GM12878 (cell line): ENCODE results near the gene PMF1. TPM values are rescaled to one million over a fixed set of nuclear protein-coding genes. Genes with fewer than 3 reads are reported as not detected.
A peak's percentile ranks its signal among the peaks of the same experiment; 100 is the strongest.

Experiments used
- ATAC-seq: fragments of 200-7000 bp; cut with Tn5 transposase; 3 replicates; pipeline ENCODE4 v1.9.1; 2020; ENCODE audit warnings: mild to moderate bottlenecking, moderate library complexity
- BruUV-seq: library from RNA; stranded (reverse); fragments of 400-500 nt; replicated peaks from 2 replicates; lab custom pipeline; 2021; lab: Mats Ljungman, UMichigan
- CTCF ChIA-PET: fragments of 300-600 bp; sonication (Branson Sonifier 250); formaldehyde crosslinking; extraction: SDS; loops from one replicate; lab custom pipeline; 2021; ENCODE audit warnings: inconsistent platforms; lab: Yijun Ruan, JAX
- POLR2A ChIA-PET: fragments of 350-600 bp; formaldehyde crosslinking; extraction: SDS; loops from one replicate; lab custom pipeline; 2021; ENCODE audit warnings: inconsistent platforms; lab: Charles Lee
- RAD21 ChIA-PET: fragments of 300-600 bp; sonication (Branson Sonifier 250); formaldehyde crosslinking; loops from one replicate; lab custom pipeline; 2023; ENCODE audit warnings: antibody characterized with exemption; ENCODE audit not compliant: unreplicated experiment; lab: Charles Lee
- SMC1A ChIA-PET: fragments of 300-600 bp; sonication (Branson Sonifier 250); formaldehyde crosslinking; loops from one replicate; lab custom pipeline; 2023; ENCODE audit not compliant: unreplicated experiment, uncharacterized antibody; lab: Charles Lee
- DNase-seq: peaks from one replicate; pipeline ENCODE4 v3.0.0-alpha.2; 2011; ENCODE audit warnings: low read depth, low spot score
- FAIRE-seq: peaks from 3 replicates; lab custom pipeline; 2011; peaks lifted over from hg19 to GRCh38; lab: Jason Lieb, UNC
- H2AFZ ChIP-seq: 2 replicates; pipeline ENCODE4 v1.6.0; 2011; ENCODE audit warnings: low read depth, low read length, control low read depth; ENCODE audit not compliant: control insufficient read depth
- H3K27ac ChIP-seq: 2 replicates; pipeline ENCODE4 v1.5.1; 2011; ENCODE audit warnings: control low read depth; ENCODE audit not compliant: control insufficient read depth, insufficient read depth
- H3K27me3 ChIP-seq, 2 experiments: replicated peaks in 1 of 2; 2 replicates each; pipeline versions ENCODE4 v1.6.0 to v1.6.1; 2011; ENCODE audit warnings: low read length in 1 of 2; ENCODE audit not compliant: control insufficient read depth in 2 of 2, insufficient read depth in 2 of 2
- H3K36me3 ChIP-seq, 2 experiments: 2 replicates each; pipeline ENCODE4 v1.5.1; 2011; ENCODE audit warnings: low read length in 1 of 2; ENCODE audit not compliant: control insufficient read depth in 2 of 2, insufficient read depth in 2 of 2
- H3K4me1 ChIP-seq: 2 replicates; pipeline ENCODE4 v1.6.1; 2011; ENCODE audit warnings: mild to moderate bottlenecking, low read length, moderate library complexity, mixed read lengths; ENCODE audit not compliant: control insufficient read depth, insufficient read depth
- H3K4me2 ChIP-seq: 2 replicates; pipeline ENCODE4 v1.6.0; 2011; ENCODE audit warnings: control low read depth; ENCODE audit not compliant: control insufficient read depth, insufficient read depth
- H3K4me3 ChIP-seq: fragments of 200-600 bp; sonication (generic); 2 replicates; pipeline ENCODE4 v1.5.1; 2016
- H3K79me2 ChIP-seq: 2 replicates; pipeline ENCODE4 v1.6.0; 2011; ENCODE audit warnings: low read length; ENCODE audit not compliant: control insufficient read depth, insufficient read depth
- H3K9ac ChIP-seq: 2 replicates; pipeline ENCODE4 v1.8.0; 2011; ENCODE audit warnings: low read length, control low read depth, mixed read lengths; ENCODE audit not compliant: control insufficient read depth, insufficient read depth
- H3K9me3 ChIP-seq: replicated peaks from 3 replicates; pipeline ENCODE4 v1.5.1; 2011; ENCODE audit warnings: mild to moderate bottlenecking, low read length; ENCODE audit not compliant: control insufficient read depth, insufficient read depth
- H4K20me1 ChIP-seq: 2 replicates; pipeline ENCODE4 v1.6.0; 2011; ENCODE audit not compliant: control insufficient read depth, insufficient read depth
- CREM ChIP-seq: IDR thresholded peaks from 2 replicates; pipeline ENCODE4 v1.6.1; 2014; ENCODE audit warnings: antibody characterized with exemption, low read depth
- CUX1 ChIP-seq: IDR thresholded peaks from 2 replicates; pipeline ENCODE4 v1.6.1; 2012; ENCODE audit warnings: improper control_type of control experiment, low read depth, low read length; ENCODE audit not compliant: insufficient replicate concordance
- GATAD2B ChIP-seq: fragments of 450-650 bp; conservative IDR thresholded peaks from 2 replicates; pipeline ENCODE4 v1.6.1; 2017; ENCODE audit warnings: low read depth, mild to moderate bottlenecking, moderate library complexity
- IKZF2 ChIP-seq, 2 experiments: fragments of 450-650 bp; IDR thresholded peaks; 2 replicates each; pipeline ENCODE4 v1.6.1; 2017; ENCODE audit warnings: mild to moderate bottlenecking in 2 of 2, moderate library complexity in 2 of 2
- MXI1 ChIP-seq: fragments of 150-350 bp; IDR thresholded peaks from 2 replicates; pipeline ENCODE4 v1.6.1; 2011; ENCODE audit warnings: low read depth, mild to moderate bottlenecking, inconsistent platforms, low read length, improper control_type of control experiment
- NFYB ChIP-seq: IDR thresholded peaks from 2 replicates; pipeline ENCODE4 v1.6.1; 2011; ENCODE audit warnings: low read depth, mild to moderate bottlenecking, low read length, improper control_type of control experiment, moderate library complexity; ENCODE audit not compliant: insufficient read depth
- ZNF24 ChIP-seq: fragments of 450-650 bp; IDR thresholded peaks from 2 replicates; pipeline ENCODE4 v1.6.1; 2017; ENCODE audit warnings: antibody characterized with exemption, mild to moderate bottlenecking
- ZNF384 ChIP-seq: IDR thresholded peaks from 2 replicates; pipeline ENCODE4 v1.6.1; 2012; ENCODE audit warnings: low read depth, mild to moderate bottlenecking, low read length, improper control_type of control experiment, borderline replicate concordance
- WGBS: methylation state at CpG from one replicate; pipeline ENCODE4 v1.1.6; 2016; ENCODE audit warnings: low lambda C conversion rate; ENCODE audit not compliant: insufficient replicate concordance, insufficient coverage; ENCODE audit errors: missing lambda C conversion rate; 5-methylcytosine and 5-hydroxymethylcytosine counted together
- in situ Hi-C: fragments of 300-500 bp; cut with MboI; formaldehyde crosslinking; loops from 9 replicates; pipeline ENCODE4 v1.14.3; 2018; ENCODE audit warnings: mixed read lengths
- intact Hi-C: fragments of 100-400 bp; cut with micrococcal nuclease; formaldehyde crosslinking; loops from one replicate; pipeline ENCODE4 v1.14.2; 2022; ENCODE audit not compliant: unreplicated experiment
- polyA plus RNA-seq, 11 experiments: library from polyadenylated mRNA; depleted of rRNA in 4 of 11; unstranded in 6 of 11; stranded (reverse) in 5 of 11; fragments of >200 nt; fragmentation: Nextera tagmentation in 4 of 11; fragmentation: Illumina TruSeq in 1 of 11; extraction: Ambion mirVana in 4 of 11; extraction: Trizol in 1 of 11; gene quantifications; 1 replicate in 1 of 11; 2 replicates in 10 of 11; pipeline versions ENCODE4 v1.2.1 to v1.2.3, GENCODE V29; 2011 to 2016; ENCODE audit warnings: inconsistent platforms in 2 of 11, missing spikeins in 2 of 11, low read depth in 1 of 11
- total RNA-seq, 4 experiments: library from RNA; depleted of rRNA in 3 of 4; stranded (reverse); fragments of >200 nt in 3 of 4; fragmentation: Illumina TruSeq in 1 of 4; extraction: Trizol in 1 of 4; gene quantifications; 2 replicates each; pipeline versions ENCODE4 v1.2.1 to v1.2.3, GENCODE V29; 2013 to 2021

PMF1 gene
- total and polyA plus RNA-seq, 10 of the 15 experiments (the other 5 are each of a cell fraction or from before 2014, with no cell fraction given) = 6.7 to 105 (median 67.3) TPM

DNA sequence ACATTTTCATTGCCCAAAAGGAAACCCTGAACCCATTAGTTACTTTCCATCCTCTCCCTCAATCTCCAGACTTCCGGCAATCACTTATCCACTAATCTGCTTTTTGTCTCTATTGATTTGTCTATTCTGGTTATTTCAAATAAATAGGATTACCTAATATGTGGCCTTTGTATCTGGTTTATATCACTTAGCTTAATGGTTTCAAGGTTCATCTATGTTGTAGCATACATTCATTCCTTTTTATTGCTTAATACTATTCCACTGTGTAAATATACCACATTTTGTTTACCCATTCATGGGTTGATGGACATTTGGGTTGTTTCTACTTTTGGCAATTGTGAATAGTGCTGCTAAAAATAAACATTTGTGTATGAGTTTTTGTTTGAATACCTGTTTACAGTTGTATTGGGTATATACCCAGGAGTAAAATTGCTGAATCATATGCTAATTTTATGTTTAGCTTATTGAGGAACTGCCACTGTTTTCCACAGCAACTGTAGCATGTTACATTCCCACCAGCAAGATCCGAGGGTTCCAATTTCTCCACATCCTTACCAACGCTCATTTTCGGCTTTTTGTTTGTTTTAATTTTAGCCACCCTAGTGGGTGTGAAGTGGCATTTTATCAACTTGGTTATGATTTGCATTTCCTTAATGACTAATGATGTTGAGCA lies 21.4 kb upstream of the PMF1 start:
- TF ChIP-seq MXI1 (no peak), ZNF24 (peak; percentile 41; the same call in 1 of the 2 replicates)
- BruUV-seq = no TSS peak
- in situ Hi-C loops (no loop called here), intact Hi-C loops (no loop called here)
- no peak overlapping the region for H3K27ac ChIP-seq
- WGBS = 36% methylated on average over 4 of the region's 4 CpGs
- no peaks in the 10 kb centered on the region; the same call in 2 of the 3 replicates for H3K9me3 ChIP-seq
- H3K4me2 ChIP-seq = no peak overlapping the region
- ChIA-PET RAD21 (no interaction called here), POLR2A (no interaction called here), CTCF (no interaction called here), SMC1A (interaction anchor here (1.3 to 4.6 kb wide), 3 partner anchors 27 to 42 kb away, joined by 5 to 26 read pairs (median 5); no protein-coding TSS in a partner anchor)
- H3K36me3 ChIP-seq = no peaks in the 10 kb centered on the region; a peak in 1 of 4 replicates
- H3K79me2 ChIP-seq = peaks cover 29% of the 10 kb centered on the region
- H4K20me1 ChIP-seq = no peaks in the 10 kb centered on the region
- H3K4me3 ChIP-seq = no peak overlapping the region
- no peak overlapping the region for H3K9ac ChIP-seq
- no peaks in the 10 kb centered on the region; the same call in none of the 2 replicates for H3K4me1 ChIP-seq
- H2AFZ ChIP-seq = no peak overlapping the region
- FAIRE-seq (no peak), ATAC-seq (no peak), DNase-seq (no peak)
- no peaks in the 10 kb centered on the region for H3K27me3 ChIP-seq

- peaks cover 45% of the 10 kb centered on the region for H3K79me2 ChIP-seq
- in situ Hi-C loops (no loop called here), intact Hi-C loops (no loop called here)
- peak overlapping the region; percentile 94 for H3K4me2 ChIP-seq
- peaks cover 6% of the 10 kb centered on the region for H3K4me1 ChIP-seq
- FAIRE-seq (no peak), DNase-seq (no peak), ATAC-seq (no peak)
- peak overlapping the region; percentile 64 for H3K4me3 ChIP-seq
- TSS peak; percentile 95 for BruUV-seq
- no peaks in the 10 kb centered on the region for H3K9me3 ChIP-seq
- H2AFZ ChIP-seq = peak overlapping the region; percentile 85; the same call in 1 of the 2 replicates
- H3K27me3 ChIP-seq = no peaks in the 10 kb centered on the region
- no peaks in the 10 kb centered on the region; a peak in 3 of 4 replicates for H3K36me3 ChIP-seq
- CTCF ChIA-PET = interaction anchor here (0.9 to 2.2 kb wide), 7 partner anchors 20 to 66 kb away, joined by 3 to 21 read pairs (median 4); partner anchors contain the start of gene PMF1
- H4K20me1 ChIP-seq = no peaks in the 10 kb centered on the region
- RAD21 ChIA-PET = interaction anchor here (0.7 to 4.7 kb wide), 8 partner anchors 12 to 47 kb away, joined by 3 to 44 read pairs (median 4); partner anchors contain the start of gene SEMA4A
- 82% methylated on average over 7 of the region's 7 CpGs for WGBS
- peak overlapping the region; percentile 90 for H3K9ac ChIP-seq
- peak overlapping the region; percentile 87 for H3K27ac ChIP-seq
- POLR2A ChIA-PET = interaction anchor here (0.9 to 11.8 kb wide), 5 partner anchors 19 to 89 kb away, joined by 3 to 158 read pairs (median 11); partner anchors contain the start of genes PMF1, SEMA4A and SMG5
- SMC1A ChIA-PET = interaction anchor here (1.3 to 4.6 kb wide), 4 partner anchors 20 to 44 kb away, joined by 6 to 26 read pairs (median 10); partner anchors contain the start of gene PMF1
- TF ChIP-seq CUX1 = no peak
- no peak for TF ChIP-seq ZNF384
- no peak for TF ChIP-seq IKZF2 (IDR thresholded peaks at IDR 0.05)
- TF ChIP-seq NFYB = no peak
- TF ChIP-seq GATAD2B = 0 out of 2 replicates have a peak, but pooled peaks have one; percentile 9
- TF ChIP-seq CREM = no peak
Observed at GRCh38 chr1:156193208-156193487, 19.7 kb upstream of the PMF1 start.
